Stimulated activated CD8-positive, alpha-beta memory T cell treated with anti-CD3 and anti-CD28 coated beads, Interleukin-12 subunit alpha, Interleukin-12 subunit beta, amount 100 ng/mL, for 1 hour (primary cell): Measurements from ENCODE around the gene PRR32.
"Not testable (repeated sequence)": the region's sequence is repeated elsewhere in the genome, so short reads cannot be mapped to it uniquely, and the experiment has no call there.

ENCODE experiments used
- DNase-seq: peaks from one replicate; pipeline ENCODE4 v3.0.0-alpha.2; 2020; ENCODE audit warnings: low read depth

PRR32 gene, protein sequence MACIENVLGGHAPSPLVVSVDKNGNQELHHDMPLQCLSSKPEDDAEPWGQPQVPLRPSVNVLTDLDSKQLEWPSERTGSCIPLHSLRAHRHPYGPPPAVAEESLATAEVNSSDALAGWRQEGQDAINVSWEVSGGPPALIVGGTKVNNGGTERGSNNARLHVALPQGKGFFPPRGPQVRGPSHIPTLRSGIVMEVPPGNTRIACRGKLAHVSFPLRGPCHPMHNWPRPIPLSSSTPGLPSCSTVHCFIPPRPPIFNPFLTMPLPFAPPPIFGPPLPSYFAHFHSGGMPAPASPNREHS

DNA sequence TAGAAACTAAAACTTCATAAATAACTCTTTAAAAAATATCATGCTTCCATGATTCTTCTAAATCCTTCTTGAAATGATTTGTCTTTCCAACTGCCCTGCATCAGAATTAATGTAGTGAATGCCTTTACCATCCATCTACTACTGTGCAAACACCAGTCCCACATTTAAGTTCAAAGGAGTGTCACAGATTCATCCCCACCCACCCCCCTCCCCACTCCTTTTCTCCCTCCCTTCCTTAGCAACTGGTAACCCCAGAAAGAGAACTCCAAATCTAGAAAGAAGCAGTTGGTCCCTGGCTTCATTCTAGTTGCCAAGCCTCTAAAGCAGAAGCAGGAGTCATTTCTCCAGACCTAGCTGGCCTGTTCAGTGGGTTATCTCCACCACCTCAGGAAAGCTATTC is at the start of gene PRR32:
Gene PRR32, plus strand, starts transcription at position 301 of the 400 bp plus-strand sequence. CDS start 115 bp downstream, outside the sequence.
- no peak for DNase-seq

DNA sequence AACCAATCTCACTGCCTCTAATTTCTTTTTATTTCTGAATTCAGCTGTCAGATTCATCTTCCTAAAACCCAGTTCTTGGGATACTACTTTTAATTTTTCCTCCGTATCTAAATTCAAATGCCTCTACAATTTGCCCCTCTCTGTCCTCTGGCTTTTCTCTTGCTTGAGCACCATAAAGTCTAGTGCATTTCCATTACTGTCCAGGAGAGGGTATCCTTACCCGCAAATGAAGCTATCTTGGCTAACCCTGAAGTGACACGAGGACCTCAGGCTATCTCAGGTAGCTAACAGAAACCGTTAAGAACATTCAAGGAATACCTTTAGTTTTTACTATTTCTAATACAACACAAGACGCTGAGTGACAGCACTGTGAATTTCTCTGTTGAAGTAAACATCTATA is 49.4 kb upstream of the PRR32 start:
- DNase-seq = no peak

DNA sequence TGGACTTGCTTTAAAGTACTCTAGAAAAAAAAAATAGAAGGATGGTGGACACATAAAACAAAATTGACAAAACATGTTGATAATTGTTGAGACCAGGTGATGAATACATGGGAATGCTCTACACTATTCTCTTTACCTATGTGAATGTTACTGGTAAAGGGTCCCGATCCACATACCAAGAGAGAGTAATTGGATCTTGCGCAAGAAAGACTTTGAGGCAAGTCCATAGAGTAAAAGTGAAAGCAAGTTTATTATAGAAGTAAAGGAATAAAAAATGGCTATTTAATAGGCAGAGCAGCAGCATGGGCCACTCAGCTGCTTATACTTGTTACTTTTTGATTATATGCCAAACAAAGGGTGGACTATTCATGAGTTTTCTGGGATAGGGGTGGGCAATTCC is 34.0 kb upstream of the PRR32 start:
- DNase-seq = no peak

DNA sequence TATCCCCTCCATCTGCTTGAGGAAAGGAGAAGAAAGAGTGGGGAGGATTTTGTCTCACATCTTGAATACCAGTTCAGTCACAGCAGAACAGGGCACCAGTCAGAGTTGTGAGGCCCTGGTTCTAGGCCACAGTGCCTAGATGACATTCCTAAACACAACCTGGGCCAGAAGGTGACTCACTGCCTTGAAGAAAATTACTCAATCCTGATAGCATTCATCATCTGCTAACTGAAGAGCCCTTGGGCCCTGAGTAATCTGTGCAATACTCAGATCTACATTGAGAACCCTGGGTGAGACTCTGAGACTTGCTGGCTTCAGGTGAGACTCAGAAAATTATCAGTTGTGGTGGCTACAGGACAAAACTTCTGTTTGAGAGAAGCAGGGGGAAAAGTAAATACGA is 20.5 kb upstream of the PRR32 start:
- DNase-seq = no peak

DNA sequence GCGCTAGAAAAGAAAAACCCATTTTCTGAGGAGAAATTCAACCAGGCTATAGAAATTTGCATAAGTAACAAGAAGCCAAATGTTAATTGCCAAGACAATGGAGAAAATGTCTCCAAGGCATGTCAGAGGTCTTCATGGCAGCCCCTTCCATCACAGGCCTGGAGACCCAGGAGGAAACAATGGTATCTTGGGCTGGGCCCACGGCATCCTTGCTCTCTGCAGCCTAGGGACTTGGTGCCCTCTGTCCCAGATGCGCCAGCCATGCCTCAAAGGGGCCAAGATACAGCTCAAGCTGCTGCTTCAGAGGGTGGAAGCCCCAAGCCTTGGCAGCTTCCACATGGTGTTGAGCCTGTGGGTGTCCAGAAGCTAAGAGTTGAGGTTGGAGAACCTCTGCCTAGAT is 12.7 kb upstream of the PRR32 start:
- not testable (repeated sequence) for DNase-seq

DNA sequence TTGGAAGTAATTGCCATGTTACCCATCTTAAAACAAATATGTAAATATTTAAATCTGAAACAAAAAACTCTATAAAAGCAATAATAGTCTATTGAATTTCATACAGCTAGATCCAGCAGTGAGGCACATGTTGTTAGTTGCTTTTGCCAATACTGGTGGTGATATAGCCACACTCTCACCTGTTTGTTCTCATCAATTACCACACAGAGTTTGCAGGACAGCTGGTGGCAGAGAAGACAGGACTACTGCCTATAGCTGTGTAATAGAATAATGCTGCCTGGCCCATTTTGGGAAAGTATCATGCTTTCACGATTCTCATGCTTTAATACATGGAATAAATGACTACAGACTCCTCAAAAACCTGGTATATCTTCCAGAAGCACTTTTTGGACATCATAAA is 3.7 kb upstream of the PRR32 start:
- DNase-seq = no peak

DNA sequence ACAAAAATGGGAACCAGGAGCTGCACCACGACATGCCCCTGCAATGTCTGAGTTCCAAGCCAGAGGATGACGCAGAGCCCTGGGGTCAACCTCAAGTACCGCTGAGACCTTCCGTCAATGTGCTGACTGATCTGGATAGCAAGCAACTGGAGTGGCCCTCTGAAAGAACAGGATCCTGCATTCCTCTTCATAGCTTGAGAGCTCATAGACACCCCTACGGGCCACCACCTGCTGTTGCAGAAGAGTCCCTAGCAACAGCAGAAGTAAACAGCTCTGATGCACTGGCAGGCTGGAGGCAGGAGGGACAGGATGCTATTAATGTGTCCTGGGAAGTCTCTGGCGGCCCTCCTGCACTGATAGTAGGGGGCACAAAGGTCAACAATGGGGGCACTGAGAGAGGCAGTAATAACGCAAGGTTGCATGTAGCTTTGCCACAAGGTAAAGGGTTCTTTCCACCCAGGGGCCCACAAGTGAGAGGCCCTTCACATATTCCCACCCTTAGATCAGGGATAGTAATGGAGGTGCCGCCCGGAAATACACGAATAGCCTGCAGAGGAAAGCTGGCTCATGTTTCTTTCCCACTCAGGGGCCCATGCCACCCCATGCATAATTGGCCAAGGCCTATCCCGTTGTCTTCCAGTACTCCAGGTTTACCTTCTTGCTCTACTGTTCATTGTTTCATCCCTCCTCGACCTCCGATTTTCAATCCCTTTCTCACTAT is 1.3 kb downstream of the PRR32 start:
- DNase-seq = no peak

DNA sequence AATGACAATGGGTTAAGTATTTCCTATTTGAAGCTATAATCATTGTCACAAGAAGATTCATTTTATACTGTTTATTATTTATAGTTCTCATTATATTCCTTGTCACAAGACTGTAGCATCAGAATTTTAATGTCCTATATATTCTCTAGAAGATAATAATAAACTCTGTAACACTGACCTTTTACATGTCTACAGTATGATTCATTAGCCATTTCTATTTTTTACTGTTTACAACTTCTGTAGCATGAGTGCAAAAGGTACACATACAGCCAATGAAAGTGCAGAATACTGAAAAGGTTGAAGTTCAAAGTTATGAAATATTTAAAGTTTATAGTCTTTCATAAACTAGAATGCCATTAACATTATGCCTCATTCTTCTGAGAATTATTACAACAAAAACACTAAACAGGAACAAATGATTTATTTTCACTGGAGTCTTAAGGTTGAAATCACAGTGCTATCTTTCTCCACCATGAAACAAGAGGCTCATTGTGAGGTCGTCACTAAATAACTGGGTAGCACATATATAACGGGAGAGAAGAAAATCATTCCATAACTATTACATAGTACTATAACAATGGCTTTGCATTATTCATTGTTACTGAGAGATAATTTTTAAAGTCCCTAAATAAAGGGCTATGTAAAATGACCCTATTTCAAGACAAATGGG is 4.9 kb downstream of the PRR32 start:
- DNase-seq = no peak

DNA sequence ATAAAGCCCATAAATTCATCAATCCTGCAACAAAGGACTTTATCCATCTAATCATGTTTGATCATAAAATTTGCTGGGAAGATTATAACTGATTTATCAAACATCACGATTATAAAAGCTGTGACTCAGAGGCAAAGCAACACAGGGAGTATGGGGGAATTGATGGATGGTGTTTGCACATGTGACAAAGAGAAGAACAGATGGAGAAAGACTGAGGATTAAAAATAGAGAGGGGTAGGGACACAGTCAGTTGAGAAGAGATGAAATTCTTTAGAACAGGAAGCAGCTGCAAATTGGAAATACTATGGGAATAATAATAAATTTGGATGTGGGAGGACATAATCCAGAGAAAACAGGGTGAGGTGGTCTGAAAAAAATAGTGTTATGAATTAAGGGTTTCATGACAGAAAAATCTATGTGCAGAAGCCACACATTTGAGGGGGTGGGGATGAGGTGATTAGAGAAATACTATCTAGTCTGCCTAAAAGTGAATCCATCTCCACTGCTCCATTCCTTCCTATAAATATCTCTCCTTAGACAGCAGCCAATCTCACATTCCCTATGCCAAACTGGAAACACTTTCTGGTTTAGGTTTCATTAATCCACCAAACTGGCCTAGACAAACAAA is 6.2 kb downstream of the PRR32 start:
- DNase-seq = no peak

DNA sequence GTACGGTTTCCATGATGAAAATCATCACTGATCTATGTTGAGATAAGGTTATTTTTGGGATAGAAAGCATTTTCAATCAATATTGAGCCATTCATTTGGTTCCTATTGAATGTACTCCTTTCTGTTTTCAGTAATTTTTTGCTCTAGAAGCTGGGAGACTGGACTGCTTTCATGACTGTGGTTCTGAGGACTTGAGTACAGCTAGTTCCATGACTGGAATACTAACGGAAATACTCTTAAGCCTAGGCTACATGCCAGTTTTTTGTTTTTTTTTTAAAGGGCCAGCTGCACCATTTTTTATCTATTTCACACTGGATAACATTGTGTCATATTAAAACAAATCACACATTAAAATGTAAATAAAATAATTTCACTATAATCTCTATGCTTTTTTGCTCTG is 16.7 kb downstream of the PRR32 start:
- no peak for DNase-seq

DNA sequence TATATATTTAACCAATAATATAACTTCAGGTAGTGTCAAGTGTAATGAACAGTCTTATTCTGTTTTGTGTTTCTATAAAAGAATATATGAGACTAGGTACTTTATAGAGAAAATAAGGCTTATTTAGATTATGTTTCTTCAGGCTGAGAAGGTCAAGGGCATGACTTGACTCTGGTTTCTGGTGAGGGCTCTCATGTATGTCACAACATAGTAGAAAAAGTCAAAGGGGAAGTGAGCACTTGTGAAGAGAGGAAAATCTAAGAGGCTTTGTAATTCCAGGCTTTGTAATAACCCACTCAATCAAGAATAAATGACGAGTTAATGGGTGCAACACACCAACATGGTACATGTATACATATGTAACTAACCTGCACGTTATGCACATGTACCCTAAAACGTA is 27.6 kb downstream of the PRR32 start:
- no peak for DNase-seq

DNA sequence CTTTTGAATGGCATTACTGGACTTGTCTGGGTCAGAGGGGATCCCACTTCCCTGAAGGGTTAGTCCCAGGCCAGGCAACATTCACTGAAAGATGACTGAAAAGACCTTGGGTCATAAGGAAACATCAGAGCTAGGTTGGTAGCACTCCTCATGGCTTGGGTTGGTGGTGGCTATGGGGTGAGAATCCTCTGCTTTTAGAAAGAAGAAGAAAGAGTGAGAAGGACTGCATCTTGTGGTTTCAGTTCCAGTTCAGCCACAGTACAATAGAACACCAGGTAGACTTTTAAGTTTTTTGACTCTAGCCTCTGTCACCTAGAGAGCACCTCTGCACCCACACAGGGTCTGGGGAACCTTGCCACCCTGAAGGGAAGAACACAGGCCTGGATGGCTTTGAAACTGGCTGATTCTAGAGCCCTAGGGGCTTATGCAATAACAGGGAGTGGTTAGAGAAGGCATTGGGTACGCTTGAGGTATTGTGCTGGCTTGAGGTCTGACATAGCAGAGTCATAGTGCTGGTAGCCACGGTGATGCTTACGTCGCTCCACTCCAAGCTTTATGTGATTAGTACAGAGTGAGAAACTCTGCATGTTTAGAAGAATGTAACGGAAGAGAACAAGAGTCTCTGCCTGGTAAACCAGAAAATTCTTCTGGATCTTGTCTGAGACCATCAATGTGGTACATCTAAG is 36.5 kb downstream of the PRR32 start:
- DNase-seq = no peak
